ENCODE data around the gene ARHGAP24.

The ARHGAP24 gene

DNA sequence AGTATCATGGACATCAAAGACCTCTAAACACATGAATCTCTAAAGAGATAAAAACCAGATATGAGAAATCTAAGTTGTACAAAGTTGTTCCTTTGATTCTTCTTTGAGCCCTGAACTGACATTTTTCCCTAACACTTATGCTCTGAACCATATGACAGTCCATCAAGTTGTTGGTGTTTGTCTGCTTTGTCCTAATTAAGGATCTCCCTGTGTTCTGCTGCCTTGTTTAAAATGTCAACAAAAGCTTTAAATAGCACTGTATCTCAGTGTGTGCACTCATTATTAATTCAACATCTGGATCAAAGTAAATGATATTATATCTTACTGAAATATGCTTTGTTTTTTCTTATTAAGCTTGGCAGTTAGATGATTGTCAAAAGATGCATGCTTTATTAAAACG, 563.1 kb downstream of the ARHGAP24 start:
- no peaks in the 10 kb centered on the region for H3K9me3 ChIP-seq (ENCODE audit: control insufficient read depth in 1 of 2, low read length in 2 of 2)
- H3K36me3 ChIP-seq (ENCODE audit: control insufficient read depth in 1 of 2, insufficient read depth in 2 of 2, low read length in 2 of 2), result peaks cover 0 to under 1% of the 10 kb centered on the region in 2 donors
- no peak overlapping the region for H3K27ac ChIP-seq (ENCODE audit: low read length)
- H3K27me3 ChIP-seq (ENCODE audit: low read depth, low read length), result no peaks in the 10 kb centered on the region
- peaks cover 0 to 10% of the 10 kb centered on the region in 2 donors for H3K4me1 ChIP-seq (ENCODE audit: control insufficient read depth in 1 of 2, insufficient read depth in 2 of 2, low read length in 2 of 2)
- no peak overlapping the region for H3K4me3 ChIP-seq (ENCODE audit: low read depth in 1 of 2, low read length in 2 of 2)

DNA sequence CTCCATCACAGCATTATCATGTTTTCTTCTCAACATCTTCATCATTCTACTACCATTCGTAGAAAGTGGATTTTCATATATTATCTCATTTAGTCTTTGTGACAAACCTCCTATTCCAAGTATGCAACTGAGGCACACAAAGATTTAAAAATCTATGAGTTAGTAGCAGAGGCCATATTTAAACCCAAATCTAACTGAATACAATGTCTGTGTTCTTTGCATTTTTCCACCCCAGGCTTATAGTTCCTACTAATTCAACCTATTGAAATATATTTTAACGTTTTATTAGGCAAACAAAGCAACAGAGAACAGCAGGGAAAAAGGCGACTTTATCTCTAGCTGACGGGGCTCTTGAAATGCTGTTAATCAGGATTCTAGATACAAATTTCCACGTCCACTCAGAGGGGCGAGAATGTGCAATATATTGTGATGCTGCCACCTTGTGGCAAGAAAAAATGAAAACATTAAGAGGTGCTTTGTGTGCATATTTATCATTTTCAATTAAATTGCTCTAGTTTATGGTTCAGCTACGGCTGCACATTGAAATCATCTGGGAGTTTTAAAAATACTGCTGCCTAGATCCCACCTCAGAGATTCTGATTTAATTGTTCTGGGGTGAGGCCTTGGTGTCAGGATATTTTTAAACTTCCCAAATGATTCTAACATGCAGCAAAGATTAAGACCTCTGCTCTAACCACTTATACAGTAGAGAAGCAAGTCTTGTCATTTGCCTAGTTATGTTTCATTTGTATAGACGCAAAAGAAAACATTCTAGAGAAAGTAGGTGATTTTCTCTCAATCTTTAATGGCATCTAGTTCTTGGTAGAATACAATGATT, 569.0 kb downstream of the ARHGAP24 start:
- Histone ChIP-seq H3K4me3 (ENCODE audit: low read depth in 1 of 2, low read length in 2 of 2) (no peak overlapping the region), H3K27ac (ENCODE audit: low read length) (no peak overlapping the region), H3K36me3 (ENCODE audit: control insufficient read depth in 1 of 2, insufficient read depth in 2 of 2, low read length in 2 of 2) (no peaks in the 10 kb centered on the region), H3K9me3 (ENCODE audit: control insufficient read depth in 1 of 2, low read length in 2 of 2) (no peaks in the 10 kb centered on the region), H3K27me3 (ENCODE audit: low read depth, low read length) (no peaks in the 10 kb centered on the region), H3K4me1 (ENCODE audit: control insufficient read depth in 1 of 2, insufficient read depth in 2 of 2, low read length in 2 of 2) (no peaks in the 10 kb centered on the region)

DNA sequence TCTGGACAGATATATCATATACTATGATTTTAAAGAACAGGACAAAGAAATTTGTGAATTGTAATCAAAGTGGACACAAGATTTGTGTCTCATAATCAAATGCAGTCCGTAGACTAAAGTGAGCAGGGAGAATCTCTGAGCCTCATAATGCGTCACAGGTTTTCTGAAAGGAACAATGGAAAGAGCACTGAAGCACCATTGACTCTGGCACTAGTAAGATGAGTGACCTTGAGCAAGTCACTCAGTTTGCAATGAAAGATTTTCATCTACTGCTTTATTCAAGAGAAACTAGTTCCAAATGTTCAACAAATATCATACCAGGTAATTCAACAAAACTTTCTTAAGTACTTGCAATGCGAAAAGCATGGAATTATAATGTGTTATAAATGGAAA, 569.6 kb downstream of the ARHGAP24 start:
- no peaks in the 10 kb centered on the region for H3K4me1 ChIP-seq (ENCODE audit: control insufficient read depth in 1 of 2, insufficient read depth in 2 of 2, low read length in 2 of 2)
- H3K36me3 ChIP-seq (ENCODE audit: control insufficient read depth in 1 of 2, insufficient read depth in 2 of 2, low read length in 2 of 2), result no peaks in the 10 kb centered on the region
- H3K4me3 ChIP-seq (ENCODE audit: low read depth in 1 of 2, low read length in 2 of 2), result no peak overlapping the region
- H3K27me3 ChIP-seq (ENCODE audit: low read depth, low read length), result no peaks in the 10 kb centered on the region
- H3K27ac ChIP-seq (ENCODE audit: low read length), result no peak overlapping the region
- H3K9me3 ChIP-seq (ENCODE audit: control insufficient read depth in 1 of 2, low read length in 2 of 2), result no peaks in the 10 kb centered on the region

DNA sequence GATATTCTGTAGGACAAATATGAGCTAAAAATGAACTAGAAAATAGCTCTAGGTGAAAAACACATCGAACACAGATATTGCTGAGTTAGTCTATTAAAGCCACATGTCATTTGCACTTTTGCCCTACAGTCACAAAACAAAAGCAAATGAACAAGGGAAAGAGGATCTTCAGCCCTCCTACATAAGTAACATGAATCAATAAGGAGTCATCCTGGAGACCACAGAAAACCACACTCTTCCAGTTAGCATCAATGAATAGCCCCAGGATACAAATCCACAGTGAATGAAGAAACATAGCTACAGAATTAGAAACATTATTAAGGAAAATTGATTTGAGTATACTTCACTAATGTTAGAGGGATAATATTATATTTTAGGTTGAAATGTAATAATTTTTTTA, 573.5 kb downstream of the ARHGAP24 start:
- H3K9me3 ChIP-seq (ENCODE audit: control insufficient read depth in 1 of 2, low read length in 2 of 2), result no peaks in the 10 kb centered on the region
- no peaks in the 10 kb centered on the region for H3K36me3 ChIP-seq (ENCODE audit: control insufficient read depth in 1 of 2, insufficient read depth in 2 of 2, low read length in 2 of 2)
- no peaks in the 10 kb centered on the region for H3K27me3 ChIP-seq (ENCODE audit: low read depth, low read length)
- no peak overlapping the region for H3K4me3 ChIP-seq (ENCODE audit: low read depth in 1 of 2, low read length in 2 of 2)
- no peaks in the 10 kb centered on the region for H3K4me1 ChIP-seq (ENCODE audit: control insufficient read depth in 1 of 2, insufficient read depth in 2 of 2, low read length in 2 of 2)
- H3K27ac ChIP-seq (ENCODE audit: low read length), result no peak overlapping the region

DNA sequence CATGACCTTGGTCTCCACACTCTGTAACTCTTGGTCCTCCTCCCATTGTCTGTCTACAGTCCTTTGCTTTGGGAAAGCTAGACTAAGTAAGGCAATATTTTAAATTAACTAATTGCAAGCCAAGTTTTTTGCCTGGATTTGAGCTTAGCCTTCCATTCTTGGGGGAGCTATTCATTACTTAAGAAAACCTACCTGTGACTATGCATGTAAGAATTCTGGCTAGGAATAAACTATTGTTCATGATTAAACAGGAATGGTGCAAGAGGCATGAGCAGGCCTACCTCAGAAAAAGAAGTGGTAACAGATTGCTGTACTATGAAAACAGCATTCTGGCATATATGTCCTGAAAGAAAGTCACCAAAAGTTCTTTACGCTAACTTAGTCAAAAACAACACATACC, 575.5 kb downstream of the ARHGAP24 start:
- H3K9me3 ChIP-seq (ENCODE audit: control insufficient read depth in 1 of 2, low read length in 2 of 2), result no peaks in the 10 kb centered on the region
- no peak overlapping the region for H3K27ac ChIP-seq (ENCODE audit: low read length)
- H3K4me3 ChIP-seq (ENCODE audit: low read depth in 1 of 2, low read length in 2 of 2), result no peak overlapping the region
- H3K36me3 ChIP-seq (ENCODE audit: control insufficient read depth in 1 of 2, insufficient read depth in 2 of 2, low read length in 2 of 2), result no peaks in the 10 kb centered on the region
- H3K4me1 ChIP-seq (ENCODE audit: control insufficient read depth in 1 of 2, insufficient read depth in 2 of 2, low read length in 2 of 2), result no peaks in the 10 kb centered on the region
- no peaks in the 10 kb centered on the region for H3K27me3 ChIP-seq (ENCODE audit: low read depth, low read length)
